Measurements from ENCODE around the gene HLF.

DNA sequence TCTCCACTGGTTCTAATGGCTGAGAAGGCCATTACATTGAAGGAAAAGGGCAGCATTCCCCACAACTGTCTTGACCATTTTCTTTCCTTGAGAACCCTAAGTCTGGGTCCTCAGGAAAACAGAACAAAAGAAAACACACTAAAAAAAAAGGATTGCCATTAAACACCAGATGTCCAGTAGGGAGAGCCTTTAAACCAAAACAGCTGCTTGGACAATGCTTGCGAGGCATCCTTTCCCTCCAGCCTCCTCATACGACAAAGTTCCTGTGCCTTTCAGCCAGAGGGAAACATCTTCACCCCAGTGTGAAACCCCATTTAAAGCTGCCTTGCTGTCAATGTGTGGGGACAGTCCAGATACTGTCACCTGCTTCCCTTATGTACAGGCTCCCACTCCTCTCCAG, 82.6 kb downstream of the HLF start:
- TF ChIP-seq POLR2AphosphoS5 (IDR thresholded peaks at IDR 0.05; ENCODE audit: low read depth, low read length) (no peak), POLR2A (IDR thresholded peaks at IDR 0.05; ENCODE audit: low read depth, low read length) (no peak)
